B cell (primary cell): ENCODE results near the gene ARSJ. TPM values are rescaled to one million over a fixed set of nuclear protein-coding genes. Genes with fewer than 3 reads are reported as not detected.
"Not testable (repeated sequence)": the region's sequence is repeated elsewhere in the genome, so short reads cannot be mapped to it uniquely, and the experiment has no call there.

Source experiments
- ATAC-seq: fragments of 200-7000 bp; cut with Tn5 transposase; one replicate; pipeline ENCODE4 v1.10.0; 2021; ENCODE audit warnings: low read depth, mild to moderate bottlenecking, moderate number of reproducible peaks, moderate library complexity
- CTCF ChIA-PET: fragments of 350-600 bp; sonication (Branson Sonifier 250); formaldehyde crosslinking; loops from one replicate; lab custom pipeline; 2021; ENCODE audit warnings: antibody characterized with exemption, inconsistent platforms; lab: Charles Lee
- POLR2A ChIA-PET: fragments of 350-600 bp; sonication (Branson Sonifier 250); formaldehyde crosslinking; loops from one replicate; lab custom pipeline; 2021; ENCODE audit warnings: antibody characterized with exemption; lab: Charles Lee
- DNase-seq: peaks from one replicate; pipeline ENCODE4 v3.0.0; 2013
- H2AFZ ChIP-seq: 2 replicates; pipeline ENCODE4 v1.6.1; 2012; ENCODE audit warnings: mild to moderate bottlenecking, low read depth, low read length; ENCODE audit not compliant: insufficient read depth, poor library complexity, severe bottlenecking
- H3K27ac ChIP-seq, 2 donors: 1 replicate in 1 of 2; 2 replicates in 1 of 2; pipeline ENCODE4 v1.5.1; 2012 to 2013; ENCODE audit warnings: low read length in 2 of 2, mild to moderate bottlenecking in 2 of 2, moderate library complexity in 1 of 2
- H3K27me3 ChIP-seq, 4 experiments: fragments of 200-600 bp in 1 of 4; sonication (generic) in 1 of 4; replicated peaks in 1 of 4; 1 replicate in 2 of 4; 2 replicates in 2 of 4; pipeline versions ENCODE4 v1.6.1 to v1.7.0; 2013 to 2016; ENCODE audit warnings: low read length in 3 of 4, mild to moderate bottlenecking in 2 of 4, mixed read lengths in 1 of 4, moderate library complexity in 1 of 4; ENCODE audit not compliant: insufficient read depth in 4 of 4, control insufficient read depth in 3 of 4; ENCODE audit errors: control extremely low read depth in 1 of 4
- H3K36me3 ChIP-seq, 2 experiments: replicated peaks in 1 of 2; 1 replicate in 1 of 2; 2 replicates in 1 of 2; pipeline versions ENCODE4 v1.6.1 to v1.7.1; 2013; ENCODE audit warnings: low read length in 1 of 2; ENCODE audit not compliant: insufficient read depth in 2 of 2, control insufficient read depth in 1 of 2; ENCODE audit errors: control extremely low read depth in 1 of 2, extremely low read depth in 1 of 2
- H3K4me1 ChIP-seq, 2 donors: fragments of 200-600 bp in 1 of 2; sonication (generic) in 1 of 2; 1 replicate in 1 of 2; 2 replicates in 1 of 2; pipeline versions ENCODE4 v1.5.1 to v1.6.1; 2013 to 2017; ENCODE audit warnings: low read length in 2 of 2; ENCODE audit not compliant: control insufficient read depth in 2 of 2, insufficient read depth in 2 of 2
- H3K4me2 ChIP-seq: replicated peaks from 2 replicates; pipeline ENCODE3; 2012; ENCODE audit warnings: mild to moderate bottlenecking, low read depth, low read length; ENCODE audit not compliant: poor library complexity, severe bottlenecking
- H3K4me3 ChIP-seq, 5 experiments: fragments of 200-600 bp in 1 of 5; sonication (generic) in 1 of 5; 1 replicate in 3 of 5; 2 replicates in 2 of 5; pipeline versions ENCODE4 v1.5.1 to v1.7.0; 2011 to 2016; ENCODE audit warnings: low read length in 4 of 5, mild to moderate bottlenecking in 4 of 5, low read depth in 2 of 5, control low read depth in 1 of 5, moderate library complexity in 1 of 5; ENCODE audit not compliant: insufficient read depth in 1 of 5; ENCODE audit errors: control extremely low read depth in 1 of 5, extremely low read depth in 1 of 5
- H3K79me2 ChIP-seq: fragments of 200-600 bp; sonication (generic); one replicate; pipeline ENCODE4 v1.6.0; 2016; ENCODE audit warnings: low read length; ENCODE audit not compliant: control insufficient read depth, insufficient read depth
- H3K9ac ChIP-seq: fragments of 200-600 bp; sonication (generic); 2 replicates; pipeline ENCODE4 v1.6.1; 2017; ENCODE audit warnings: mild to moderate bottlenecking, low read length, moderate library complexity
- H3K9me3 ChIP-seq, 3 donors: one replicate each; pipeline versions ENCODE4 v1.6.1 to v1.7.1; 2013; ENCODE audit warnings: low read length in 2 of 3; ENCODE audit not compliant: control insufficient read depth in 2 of 3, insufficient read depth in 1 of 3; ENCODE audit errors: control extremely low read depth in 1 of 3
- H4K20me1 ChIP-seq: 2 replicates; pipeline ENCODE4 v1.6.0; 2012; ENCODE audit warnings: mild to moderate bottlenecking, low read length; ENCODE audit not compliant: insufficient read depth, control insufficient read depth, poor library complexity, severe bottlenecking
- H3K27ac Mint-ChIP-seq: one replicate; pipeline ENCODE4 v1.8.0; 2021; ENCODE audit warnings: mixed read lengths
- H3K27me3 Mint-ChIP-seq: one replicate; pipeline ENCODE4 v1.8.0; 2021; ENCODE audit warnings: mixed read lengths
- H3K4me1 Mint-ChIP-seq: one replicate; pipeline ENCODE4 v1.8.0; 2021; ENCODE audit warnings: mixed read lengths
- H3K4me3 Mint-ChIP-seq: one replicate; pipeline ENCODE4 v1.8.0; 2021; ENCODE audit warnings: mixed read lengths
- H3K9me3 Mint-ChIP-seq: one replicate; pipeline ENCODE4 v1.8.0; 2022; ENCODE audit warnings: mixed read lengths; ENCODE audit not compliant: insufficient read depth
- CTCF ChIP-seq: fragments of 200-600 bp; IDR thresholded peaks from one replicate; pipeline ENCODE4 v1.8.0; 2022; ENCODE audit warnings: antibody characterized with exemption, mild to moderate bottlenecking
- EZH2 ChIP-seq: IDR thresholded peaks from 2 replicates; pipeline ENCODE4 v1.6.1; 2012; ENCODE audit warnings: borderline replicate concordance, low read depth, mild to moderate bottlenecking, moderate library complexity, low read length; ENCODE audit not compliant: insufficient read depth, poor library complexity, severe bottlenecking
- WGBS: methylation state at CpG from one replicate; pipeline ENCODE4 v1.1.5; 2013; ENCODE audit warnings: missing lambda C conversion rate; ENCODE audit not compliant: insufficient coverage; 5-methylcytosine and 5-hydroxymethylcytosine counted together
- intact Hi-C: fragments of 100-400 bp; cut with micrococcal nuclease; formaldehyde crosslinking; loops from one replicate; pipeline ENCODE4 v1.10.0; 2022
- polyA plus RNA-seq: library from polyadenylated mRNA; depleted of rRNA; stranded (reverse); fragments of >200 nt; gene quantifications from 2 replicates; pipeline ENCODE4 v1.2.3, GENCODE V29; 2012
- total RNA-seq, 2 donors: library from RNA; stranded (reverse); fragments of 120-200 nt in 1 of 2; gene quantifications; 1 replicate in 1 of 2; 2 replicates in 1 of 2; pipeline versions ENCODE4 v1.2.3 to v1.2.4, GENCODE V29; 2013 to 2022

The ARSJ gene
- total and polyA plus RNA-seq, 2 donors (not counting 1 experiment from before 2014, with no cell fraction given), result not detected

DNA sequence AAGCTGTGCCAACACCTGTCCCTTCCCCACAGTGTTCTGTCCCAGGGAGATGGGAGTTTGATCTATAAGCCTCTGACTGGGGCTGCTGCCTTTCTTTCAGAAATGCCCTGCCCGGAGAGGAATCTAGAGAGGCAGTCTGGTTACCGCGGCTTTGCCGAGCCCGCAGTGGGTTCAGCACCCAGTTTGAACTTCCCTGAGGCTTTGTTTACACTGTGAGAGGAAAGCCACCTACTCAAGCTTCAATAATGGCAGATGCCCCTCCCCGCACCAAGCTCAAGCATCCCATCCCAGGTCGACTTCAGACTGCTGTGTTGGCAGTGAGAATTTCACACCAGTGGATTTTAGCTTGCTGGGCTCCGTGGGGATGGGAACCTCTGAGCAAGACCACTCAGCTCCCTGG, 33.3 kb upstream of the ARSJ start:
- no peak overlapping the region for H2AFZ ChIP-seq
- 92% methylated on average over 7 of the region's 8 CpGs for WGBS
- ChIA-PET CTCF (no interaction called here), POLR2A (no interaction called here)
- H3K27me3 ChIP-seq, result no peaks in the 10 kb centered on the region
- peaks cover 0 to 7% (median 0%) of the 10 kb centered on the region in 3 donors for H3K9me3 ChIP-seq
- Mint-ChIP-seq H3K27ac (no peak overlapping the region), H3K4me3 (no peak overlapping the region), H3K9me3 (no peaks in the 10 kb centered on the region), H3K4me1 (no peaks in the 10 kb centered on the region), H3K27me3 (peaks cover 25% of the 10 kb centered on the region)
- no peaks in the 10 kb centered on the region for H4K20me1 ChIP-seq
- no peaks in the 10 kb centered on the region for H3K36me3 ChIP-seq
- H3K9ac ChIP-seq, result no peak overlapping the region
- intact Hi-C loops, result no loop called here
- H3K4me3 ChIP-seq, result no peak overlapping the region
- DNase-seq (no peak), ATAC-seq (no peak)
- no peaks in the 10 kb centered on the region for H3K4me1 ChIP-seq
- H3K4me2 ChIP-seq, result no peak overlapping the region
- no peak overlapping the region for H3K27ac ChIP-seq
- no peaks in the 10 kb centered on the region for H3K79me2 ChIP-seq
- no peak for TF ChIP-seq EZH2

GRCh38 chr4:114005569-114006442, 26.4 kb upstream of the ARSJ start:
- Histone ChIP-seq H4K20me1 (no peaks in the 10 kb centered on the region), H3K4me1 (no peaks in the 10 kb centered on the region), H3K4me2 (no peak overlapping the region), H3K36me3 (no peaks in the 10 kb centered on the region), H3K4me3 (no peak overlapping the region), H3K79me2 (no peaks in the 10 kb centered on the region), H3K27ac (no peak overlapping the region), H3K9me3 (no peaks in the 10 kb centered on the region), H3K9ac (no peak overlapping the region), H2AFZ (no peak overlapping the region), H3K27me3 (no peaks in the 10 kb centered on the region)
- TF ChIP-seq EZH2 (no peak), CTCF (no peak)
- no peak overlapping the region for H3K4me3 Mint-ChIP-seq
- ATAC-seq (no peak), DNase-seq (no peak)
- WGBS, result 80% methylated on average over 1 of the region's 4 CpGs
- H3K4me1 Mint-ChIP-seq, result peaks cover 3% of the 10 kb centered on the region
- H3K27ac Mint-ChIP-seq, result no peak overlapping the region
- CTCF ChIA-PET, result no interaction called here
- intact Hi-C loops, result no loop called here
- no peaks in the 10 kb centered on the region for H3K9me3 Mint-ChIP-seq
- POLR2A ChIA-PET, result no interaction called here
- peaks cover 19% of the 10 kb centered on the region for H3K27me3 Mint-ChIP-seq

DNA sequence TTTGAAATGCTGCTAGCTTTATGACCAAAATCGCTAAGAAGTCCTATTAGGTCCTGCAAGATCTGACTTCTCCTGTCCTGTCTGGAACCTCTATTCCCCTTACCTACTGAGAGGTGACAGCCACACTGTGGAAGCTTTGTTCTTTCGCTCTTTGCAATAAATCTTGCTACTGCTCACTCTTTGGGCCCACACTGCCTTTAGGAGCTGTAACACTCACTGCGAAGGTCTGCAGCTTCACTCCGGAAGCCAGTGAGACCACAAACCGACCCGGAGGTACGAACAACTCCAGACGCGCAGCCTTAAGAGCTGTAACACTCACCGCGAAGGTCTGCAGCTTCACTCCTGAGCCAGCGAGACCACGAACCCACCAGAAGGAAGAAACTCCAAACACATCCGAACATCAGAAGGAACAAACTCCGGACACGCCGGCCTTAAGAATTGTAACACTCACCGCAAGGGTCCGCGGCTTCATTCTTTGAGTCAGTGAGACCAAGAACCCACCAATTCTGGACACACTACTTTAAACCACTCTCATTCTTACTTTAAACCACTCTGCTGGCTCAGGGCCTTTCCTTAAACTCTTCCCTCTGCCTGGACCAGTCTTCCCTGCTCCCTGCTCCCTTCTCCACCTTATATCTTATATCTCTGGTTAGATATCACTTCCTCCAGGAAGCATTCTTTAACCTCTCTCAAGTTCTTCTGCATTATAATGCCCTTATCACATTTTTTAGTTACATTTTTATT, 25.2 kb upstream of the ARSJ start:
- H3K9me3 Mint-ChIP-seq, CTCF ChIA-PET, H3K27ac Mint-ChIP-seq, ATAC-seq, intact Hi-C loops, DNase-seq, POLR2A ChIA-PET, H3K27ac ChIP-seq, H3K4me1 Mint-ChIP-seq, H3K27me3 ChIP-seq, H3K9me3 ChIP-seq, H4K20me1 ChIP-seq, H3K36me3 ChIP-seq, H3K4me1 ChIP-seq, H3K79me2 ChIP-seq: not testable (repeated sequence)
- Histone ChIP-seq H2AFZ (peak overlapping the region; percentile 48), H3K4me3 (peak overlapping the region in 2 of 5 experiments; percentile 5 to 24), H3K4me2 (peak overlapping the region; percentile 21), H3K9ac (peak overlapping the region; percentile 5)
- Mint-ChIP-seq H3K4me3 (peak overlapping the region; percentile 56), H3K27me3 (peaks cover 13% of the 10 kb centered on the region)
- 78% methylated on average over 18 of the region's 20 CpGs for WGBS
